Measurements from ENCODE around the gene DDO. TPM values are rescaled to one million over a fixed set of nuclear protein-coding genes. Genes with fewer than 3 reads are reported as not detected.

The DDO gene
- total RNA-seq, 1 experiment from 2014 or later: 3.5 TPM

- DNase-seq (ENCODE audit: low spot score): no peak
Measured at GRCh38 chr6:110419028-110419739, 3.8 kb upstream of the DDO start.

DNA sequence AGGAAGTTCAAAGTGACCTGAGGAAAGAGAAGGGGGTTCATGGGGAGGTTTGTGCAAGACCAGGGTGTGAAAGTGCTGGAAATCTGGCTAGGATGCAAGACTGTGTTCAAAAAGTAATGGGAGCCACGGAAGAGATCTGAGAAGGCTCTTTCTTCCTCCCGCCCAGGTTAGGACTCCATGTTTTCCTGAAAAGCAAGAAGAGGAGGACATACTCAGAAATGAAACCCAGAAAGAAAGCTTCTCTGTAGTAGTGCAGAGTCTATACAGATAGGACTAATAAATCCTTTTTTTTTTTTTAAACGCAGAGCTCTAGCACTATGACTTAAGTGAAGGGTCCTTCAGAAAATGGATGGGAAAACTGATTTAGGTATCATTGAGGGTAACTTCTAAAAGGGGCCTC, 3.2 kb upstream of the DDO start:
- DNase-seq (ENCODE audit: low spot score): no peak

DNA sequence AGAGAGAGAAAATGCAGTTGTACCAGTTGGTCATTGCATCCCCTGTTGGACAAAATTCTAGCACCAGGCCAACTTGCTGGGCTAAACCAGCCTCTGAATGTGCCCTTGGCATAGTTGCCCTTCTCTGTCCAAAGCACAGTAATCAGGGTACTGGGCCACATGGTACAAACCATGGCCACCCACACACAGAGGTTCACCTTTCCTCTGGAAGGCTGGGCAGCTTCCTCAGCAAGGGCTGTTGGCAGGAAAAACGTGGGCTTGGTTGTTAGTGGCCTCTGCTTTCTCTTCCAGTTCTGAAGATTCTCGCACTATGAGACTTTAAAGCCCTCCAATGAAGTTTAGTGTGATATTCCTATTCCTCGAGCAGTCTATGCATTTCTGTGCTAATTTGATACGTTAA, 706 bp downstream of the DDO start:
- DNase-seq (ENCODE audit: low spot score): no peak

DNA sequence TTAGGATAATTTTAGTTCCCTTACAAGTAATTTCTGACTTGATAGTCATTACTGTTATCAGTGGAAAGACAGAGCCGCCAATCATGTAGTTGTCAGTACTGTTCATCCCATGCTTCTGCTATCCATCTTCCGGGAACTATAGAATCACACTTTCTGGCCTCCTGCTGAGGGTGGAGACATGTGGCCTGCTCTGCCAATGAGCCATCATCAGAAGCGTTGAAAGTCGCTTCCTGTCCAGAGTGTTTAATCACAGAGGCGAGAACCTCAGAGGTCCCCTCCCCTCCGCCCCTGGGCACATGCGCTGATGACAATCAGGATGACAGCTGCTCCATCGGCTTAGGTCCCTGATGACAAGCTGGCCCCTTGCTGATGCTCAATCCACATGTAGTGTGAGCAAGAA, 3.0 kb downstream of the DDO start:
- DNase-seq (ENCODE audit: low spot score): no peak

DNA sequence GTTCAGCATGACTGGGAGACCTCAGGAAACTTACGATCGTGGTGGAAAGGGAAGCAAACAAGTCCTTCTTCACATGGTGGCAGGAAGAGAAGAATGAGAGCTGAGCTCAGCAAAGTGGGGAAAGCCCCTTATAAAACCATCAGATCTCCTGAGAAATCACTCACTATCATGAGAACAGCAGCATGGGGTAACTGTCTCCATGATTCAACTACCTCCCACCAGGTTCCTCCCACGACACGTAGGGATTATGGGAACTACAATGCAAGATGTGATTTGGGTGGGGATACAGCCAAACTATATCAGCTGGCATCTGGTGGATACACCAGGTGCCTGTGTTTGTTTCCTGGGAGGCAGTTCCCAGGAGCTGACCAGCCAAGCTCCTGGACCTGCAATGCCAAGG, 4.9 kb downstream of the DDO start:
- no peak for DNase-seq (ENCODE audit: low spot score)

DNA sequence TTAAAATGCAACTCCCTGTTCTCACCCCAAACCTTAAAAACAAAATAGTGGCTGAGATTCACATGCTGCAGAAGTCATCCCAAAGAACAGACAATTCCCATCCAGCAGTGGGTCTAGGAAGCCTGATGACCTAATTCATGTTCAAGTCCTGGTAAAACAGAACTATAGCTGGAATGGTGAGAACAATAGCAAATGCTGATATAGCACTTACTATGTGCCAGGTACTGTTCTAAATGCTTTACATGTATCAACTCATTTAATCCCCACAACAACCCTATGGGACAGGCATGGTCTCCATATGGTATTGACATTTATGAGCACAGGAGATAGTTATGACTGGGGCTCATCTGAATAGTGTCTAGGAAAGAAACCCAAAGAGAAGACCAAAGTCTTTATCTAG, 5.6 kb downstream of the DDO start:
- DNase-seq (ENCODE audit: low spot score): no peak

GRCh38 chr6:110408901-110409300, 6.5 kb downstream of the DDO start:
- DNase-seq (ENCODE audit: low spot score): no peak

DNA sequence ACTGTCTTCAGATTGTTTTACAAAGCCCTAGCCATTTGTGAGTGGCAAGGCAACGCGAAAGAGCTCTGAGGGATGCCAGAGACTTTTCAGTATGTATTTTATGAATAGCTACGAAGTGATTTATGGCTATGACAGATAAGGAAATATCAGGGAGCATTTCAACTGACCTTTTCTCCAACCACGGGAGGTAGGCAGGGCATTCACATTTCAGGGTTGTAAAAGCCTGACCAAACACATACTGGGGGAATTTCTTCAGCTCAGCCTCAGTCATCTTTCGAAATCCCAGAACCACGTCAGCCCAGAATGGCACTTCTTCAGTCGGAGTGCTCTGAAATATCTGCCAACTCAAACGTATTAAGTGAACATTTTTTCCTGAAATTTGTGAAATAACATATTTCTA, 10.8 kb downstream of the DDO start:
- no peak for DNase-seq (ENCODE audit: low spot score)

DNA sequence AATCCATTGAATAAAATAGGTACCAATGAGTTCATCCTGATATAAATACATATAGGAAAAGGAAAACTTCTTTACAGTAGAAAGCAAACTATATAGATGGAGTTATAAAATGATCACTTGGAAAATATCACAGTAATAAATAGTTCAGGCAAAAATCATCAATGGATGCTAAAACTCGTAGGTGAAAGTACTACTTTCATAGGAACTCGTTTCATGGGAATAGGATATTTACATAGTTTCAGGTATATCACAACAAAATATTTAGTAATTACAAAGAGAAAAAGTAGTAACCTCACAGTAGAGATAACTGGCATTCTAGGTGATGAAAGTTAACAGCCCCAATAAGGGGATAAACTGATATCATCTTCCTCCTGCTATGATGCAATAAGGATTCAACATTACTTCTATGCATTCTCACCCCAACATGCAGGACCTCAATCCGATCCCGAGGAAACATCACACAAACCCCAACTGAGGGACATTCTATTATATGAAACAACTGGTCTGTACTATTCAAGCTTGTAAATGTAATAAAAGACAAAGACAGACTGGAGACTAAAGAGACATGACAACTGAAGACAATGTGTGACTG, 13.7 kb downstream of the DDO start:
- no peak for DNase-seq (ENCODE audit: low spot score)

GRCh38 chr6:110400208-110400607, 15.2 kb downstream of the DDO start:
- DNase-seq (ENCODE audit: low spot score): no peak

DNA sequence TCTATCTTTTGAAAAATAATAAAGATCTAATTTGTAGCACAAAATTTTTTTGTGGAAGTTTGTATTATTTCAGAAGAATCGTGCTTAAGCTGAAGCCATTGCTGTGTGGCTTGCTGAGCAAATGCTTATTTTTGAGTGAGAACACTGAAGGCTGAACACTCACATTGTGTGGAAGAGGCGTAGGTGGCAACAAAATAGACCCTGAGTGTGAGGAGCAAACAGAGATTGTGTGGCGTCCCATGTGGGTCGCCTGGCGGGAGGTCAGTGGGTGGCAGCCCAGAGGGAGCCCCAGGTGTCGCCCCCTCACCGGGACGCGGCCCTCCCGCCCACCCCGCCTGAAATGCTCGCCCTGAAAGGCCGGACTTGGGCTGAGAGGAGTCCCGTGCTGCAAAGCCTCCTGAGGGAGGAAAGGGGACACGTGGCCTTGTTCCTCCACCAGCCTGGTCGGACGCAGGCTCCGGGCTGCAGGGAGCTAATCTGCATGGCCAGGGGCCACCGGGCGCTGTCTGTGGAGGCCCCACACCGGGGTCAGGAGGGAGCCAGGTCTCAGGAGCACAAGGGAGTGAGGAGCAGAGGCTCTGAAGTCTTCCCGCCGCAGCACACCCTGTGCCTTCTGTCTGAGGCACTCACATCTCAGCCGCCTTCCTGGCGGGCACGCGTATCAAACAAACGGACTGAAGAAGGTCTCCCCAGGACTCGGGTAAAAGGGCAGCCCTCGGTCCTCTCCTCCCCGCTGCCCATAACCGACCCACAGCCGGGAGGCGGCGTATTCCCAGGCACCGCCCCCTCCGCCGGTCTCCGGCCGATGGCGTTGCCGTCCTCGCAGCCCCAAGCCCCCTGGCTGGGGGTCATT, 15.9 kb downstream of the DDO start:
- no peak for DNase-seq (ENCODE audit: low spot score)

GRCh38 chr6:110398778-110399177, 16.6 kb downstream of the DDO start:
- peak; percentile 66 for DNase-seq (ENCODE audit: low spot score)

GRCh38 chr6:110395221-110395620, 20.2 kb downstream of the DDO start:
- DNase-seq (ENCODE audit: low spot score): no peak

DNA sequence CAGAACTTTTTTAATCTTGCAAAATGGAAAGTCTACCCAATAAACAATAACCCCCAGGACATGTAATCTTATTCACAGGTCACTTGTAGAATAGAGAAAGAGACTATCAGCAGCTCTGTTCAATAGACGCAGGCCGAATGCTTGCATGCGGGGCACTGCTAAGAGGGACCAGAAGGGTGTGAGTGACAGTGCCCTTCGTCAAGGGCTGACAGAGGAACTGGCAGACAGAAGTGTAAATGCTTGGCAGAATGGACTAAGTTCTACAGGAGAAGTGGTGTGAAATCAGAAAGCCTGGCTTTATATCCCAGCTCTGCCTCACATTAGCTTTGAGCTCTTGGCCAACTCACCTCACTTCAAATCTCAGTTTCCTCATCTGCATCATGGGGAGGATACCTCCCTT, 21.0 kb downstream of the DDO start:
- DNase-seq (ENCODE audit: low spot score): no peak

DNA sequence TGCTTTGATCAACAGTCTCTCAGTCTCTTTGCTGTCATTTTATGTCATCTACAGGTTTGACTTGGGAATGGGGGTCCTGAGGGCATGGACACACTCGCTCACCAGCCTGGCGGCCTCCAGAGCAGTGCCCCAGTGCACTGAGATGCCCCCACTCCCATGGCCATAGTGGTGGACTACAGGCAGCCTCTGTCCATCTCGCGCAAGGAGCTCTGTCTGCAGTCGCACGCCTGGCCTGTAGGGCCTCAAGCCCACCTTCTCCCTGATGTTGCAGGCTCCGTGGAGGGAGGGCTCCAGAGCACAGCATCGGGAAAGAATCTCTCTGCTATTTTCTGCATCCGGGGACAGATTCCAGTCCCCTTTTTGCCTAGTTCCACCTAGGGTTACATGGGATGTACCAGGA, 22.6 kb downstream of the DDO start:
- DNase-seq (ENCODE audit: low spot score): no peak

DNA sequence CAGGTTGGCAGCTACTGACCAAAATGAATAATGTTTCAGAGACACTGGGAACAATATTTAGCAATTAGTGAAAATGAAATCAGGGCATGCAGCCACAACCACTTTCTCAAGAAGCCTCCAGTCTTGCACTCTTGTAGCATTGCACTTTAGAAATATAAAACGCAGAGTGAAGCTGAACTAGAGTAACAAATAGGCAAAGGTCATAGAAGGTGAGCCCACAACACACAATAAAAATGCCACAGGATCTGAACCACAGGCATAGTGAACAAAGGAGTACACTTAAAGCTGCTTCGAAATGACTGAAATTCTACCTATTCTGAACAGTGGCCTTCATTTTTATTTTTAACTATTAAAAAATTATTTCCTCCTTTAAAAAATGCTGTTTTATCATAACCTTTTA, 25.0 kb downstream of the DDO start:
- DNase-seq (ENCODE audit: low spot score): no peak

DNA sequence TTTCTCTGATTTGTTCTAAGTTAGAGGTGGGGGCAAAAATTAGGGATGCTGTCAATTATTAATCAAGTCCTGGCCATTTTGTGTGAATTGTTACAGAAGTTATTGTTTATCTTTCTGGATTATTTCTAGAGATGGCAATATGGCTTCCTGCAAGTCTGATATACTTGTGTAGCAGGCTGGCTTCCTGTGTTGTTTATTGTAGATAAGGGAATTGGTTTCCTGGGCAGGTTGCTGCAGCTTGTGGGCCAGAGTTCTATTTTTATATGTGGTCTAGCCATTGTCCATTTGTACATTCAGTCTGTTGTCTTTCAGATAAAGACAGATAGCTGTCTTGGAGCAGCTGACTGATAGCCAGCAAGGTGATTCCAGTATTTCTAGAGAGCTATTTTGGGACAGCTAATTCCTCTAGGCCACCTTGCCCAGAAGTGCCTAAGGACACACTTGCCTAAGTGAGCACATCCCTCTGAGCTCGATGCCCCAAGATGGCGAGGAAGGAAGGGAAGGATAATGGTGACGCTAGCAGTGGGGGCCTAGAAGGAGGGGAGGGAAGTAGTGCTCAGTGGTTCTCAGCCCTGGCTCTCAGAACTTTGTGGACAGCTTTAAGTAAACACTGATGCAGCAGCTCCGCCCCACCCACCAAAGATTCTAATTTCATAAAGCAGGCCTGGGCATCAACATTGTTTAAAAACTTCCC, 25.5 kb downstream of the DDO start:
- DNase-seq (ENCODE audit: low spot score): no peak

DNA sequence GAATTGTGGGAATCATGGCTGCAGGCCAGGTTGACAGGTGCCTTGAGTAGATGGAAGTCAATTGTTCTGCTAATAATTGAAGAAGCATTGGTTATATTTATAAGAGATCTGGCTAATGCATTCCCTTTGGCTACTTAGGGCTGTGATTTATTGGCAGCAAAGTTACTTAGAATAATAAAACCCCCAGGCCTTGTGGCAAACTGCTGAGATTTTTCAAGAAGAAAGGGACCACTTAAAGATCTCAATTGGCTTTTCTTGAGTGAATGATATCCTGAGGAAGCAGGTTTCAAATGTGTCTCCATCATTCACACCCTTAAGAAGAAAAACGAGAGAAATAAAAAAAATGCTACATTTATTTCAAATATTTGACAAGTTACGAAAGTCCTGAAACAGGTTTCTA, 27.4 kb downstream of the DDO start:
- no peak for DNase-seq (ENCODE audit: low spot score)

- DNase-seq (ENCODE audit: low spot score): no peak
Measured at GRCh38 chr6:110385458-110385863, 29.9 kb downstream of the DDO start.

- DNase-seq (ENCODE audit: low spot score): no peak
Measured at GRCh38 chr6:110378552-110378951, 36.8 kb downstream of the DDO start.

DNA sequence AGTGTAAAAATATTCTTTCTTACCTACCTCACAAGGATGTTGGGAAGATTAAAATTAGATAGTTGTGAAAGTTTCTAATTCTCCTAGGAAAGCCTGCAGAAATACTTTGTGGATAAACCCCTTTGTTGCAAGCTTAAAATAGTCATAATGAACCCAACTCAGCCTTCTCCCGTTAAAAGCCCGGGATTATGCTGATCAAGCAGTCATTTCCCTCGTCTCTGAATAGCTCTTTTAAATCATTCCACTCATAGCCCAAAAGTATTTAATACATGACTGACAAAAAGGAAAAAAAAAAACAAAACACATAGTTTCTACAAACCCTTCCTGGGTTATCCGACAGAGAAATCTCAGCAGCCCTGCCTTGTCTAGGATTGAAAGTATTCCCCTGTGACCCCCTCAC, 46.3 kb downstream of the DDO start:
- no peak for DNase-seq (ENCODE audit: low spot score)

DNA sequence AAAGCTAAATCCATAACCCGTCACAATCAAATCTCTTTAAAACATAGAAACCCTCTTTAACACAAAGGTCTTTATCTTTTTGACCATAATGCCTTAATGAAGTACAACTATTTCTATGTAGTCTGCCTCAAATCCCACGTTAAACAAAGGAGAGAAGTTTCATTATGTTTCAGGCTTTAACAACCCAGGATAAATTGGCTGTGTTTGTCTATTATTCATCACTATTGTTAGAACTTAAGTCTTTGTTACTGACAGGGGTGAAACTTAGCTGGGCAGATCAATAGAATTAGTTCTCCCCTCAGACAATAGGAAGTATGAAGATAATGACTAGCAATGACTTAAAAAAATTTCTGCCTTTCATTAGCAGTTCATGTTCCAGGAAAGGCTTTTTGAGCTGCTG, 47.1 kb downstream of the DDO start:
- no peak for DNase-seq (ENCODE audit: low spot score)

All from A172 (cell line).